BJ (cell line): ENCODE data around the gene KIF26B. TPM values are rescaled to one million over a fixed set of nuclear protein-coding genes. Genes with fewer than 3 reads are reported as not detected.

Experiments
- CTCF ChIA-PET: fragments of 350-600 bp; formaldehyde crosslinking; extraction: SDS; loops from one replicate; lab custom pipeline; 2021; ENCODE audit warnings: antibody characterized with exemption, inconsistent platforms; lab: Yijun Ruan, JAX
- POLR2A ChIA-PET: fragments of 300-600 bp; sonication (Branson Sonifier 250); formaldehyde crosslinking; extraction: SDS; loops from one replicate; lab custom pipeline; 2021; ENCODE audit warnings: antibody characterized with exemption; lab: Charles Lee
- DNase-seq: peaks from one replicate; pipeline ENCODE4 v3.0.0-alpha.2; 2011; ENCODE audit warnings: low read depth
- H3K27me3 ChIP-seq: 2 replicates; pipeline ENCODE4 v1.6.0; 2011; ENCODE audit warnings: low read length; ENCODE audit not compliant: control insufficient read depth, insufficient read depth
- H3K36me3 ChIP-seq: 2 replicates; pipeline ENCODE4 v1.5.1; 2011; ENCODE audit warnings: low read length; ENCODE audit not compliant: control insufficient read depth, insufficient read depth
- H3K4me3 ChIP-seq: 2 replicates; pipeline ENCODE4 v1.5.1; 2011; ENCODE audit warnings: low read depth, mild to moderate bottlenecking, control low read depth, low read length
- polyA plus RNA-seq: library from polyadenylated mRNA; depleted of rRNA; stranded (reverse); fragments of >200 nt; gene quantifications from 2 replicates; pipeline ENCODE4 v1.2.3, GENCODE V29; 2011
- TF ChIP-seq, protein P1 (sequence below): IDR thresholded peaks from 2 replicates; pipeline ENCODE4 v1.5.1; 2011; ENCODE audit warnings: low read depth, mild to moderate bottlenecking, control low read depth, inconsistent platforms, low read length, moderate library complexity; ENCODE audit not compliant: insufficient read depth

Gene KIF26B
- polyA plus RNA-seq, 1 experiment = 2.8 TPM

DNA sequence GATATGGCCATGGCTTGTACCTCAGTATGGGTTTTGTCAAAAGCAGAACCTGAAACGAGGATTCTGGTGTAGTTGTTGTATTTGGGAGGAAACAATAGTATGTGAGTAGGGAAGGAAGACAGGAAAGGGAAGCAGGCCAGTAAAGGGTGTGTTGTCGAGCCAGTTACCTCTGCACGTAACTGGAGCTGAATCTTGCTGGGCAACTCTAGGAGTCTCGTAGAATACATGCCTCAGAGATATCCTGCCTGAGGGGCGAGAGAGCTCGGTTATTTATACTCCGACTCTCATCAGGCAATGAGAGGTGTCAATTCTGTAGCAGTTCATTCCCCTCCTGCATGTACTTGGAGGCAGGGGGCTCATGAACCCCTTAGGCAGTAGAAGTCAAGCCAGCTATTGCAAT, 45.9 kb upstream of the KIF26B start:
- DNase-seq = no peak
- no peak overlapping the region for H3K4me3 ChIP-seq
- no peaks in the 10 kb centered on the region for H3K27me3 ChIP-seq
- ChIA-PET CTCF (interaction anchor here (0.6 to 1.7 kb wide), 2 partner anchors 13 to 133 kb away, joined by 3 to 4 read pairs; no protein-coding TSS in a partner anchor), POLR2A (no interaction called here)
- H3K36me3 ChIP-seq = no peaks in the 10 kb centered on the region
- TF ChIP-seq, protein P1, sequence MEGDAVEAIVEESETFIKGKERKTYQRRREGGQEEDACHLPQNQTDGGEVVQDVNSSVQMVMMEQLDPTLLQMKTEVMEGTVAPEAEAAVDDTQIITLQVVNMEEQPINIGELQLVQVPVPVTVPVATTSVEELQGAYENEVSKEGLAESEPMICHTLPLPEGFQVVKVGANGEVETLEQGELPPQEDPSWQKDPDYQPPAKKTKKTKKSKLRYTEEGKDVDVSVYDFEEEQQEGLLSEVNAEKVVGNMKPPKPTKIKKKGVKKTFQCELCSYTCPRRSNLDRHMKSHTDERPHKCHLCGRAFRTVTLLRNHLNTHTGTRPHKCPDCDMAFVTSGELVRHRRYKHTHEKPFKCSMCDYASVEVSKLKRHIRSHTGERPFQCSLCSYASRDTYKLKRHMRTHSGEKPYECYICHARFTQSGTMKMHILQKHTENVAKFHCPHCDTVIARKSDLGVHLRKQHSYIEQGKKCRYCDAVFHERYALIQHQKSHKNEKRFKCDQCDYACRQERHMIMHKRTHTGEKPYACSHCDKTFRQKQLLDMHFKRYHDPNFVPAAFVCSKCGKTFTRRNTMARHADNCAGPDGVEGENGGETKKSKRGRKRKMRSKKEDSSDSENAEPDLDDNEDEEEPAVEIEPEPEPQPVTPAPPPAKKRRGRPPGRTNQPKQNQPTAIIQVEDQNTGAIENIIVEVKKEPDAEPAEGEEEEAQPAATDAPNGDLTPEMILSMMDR = no peak

DNA sequence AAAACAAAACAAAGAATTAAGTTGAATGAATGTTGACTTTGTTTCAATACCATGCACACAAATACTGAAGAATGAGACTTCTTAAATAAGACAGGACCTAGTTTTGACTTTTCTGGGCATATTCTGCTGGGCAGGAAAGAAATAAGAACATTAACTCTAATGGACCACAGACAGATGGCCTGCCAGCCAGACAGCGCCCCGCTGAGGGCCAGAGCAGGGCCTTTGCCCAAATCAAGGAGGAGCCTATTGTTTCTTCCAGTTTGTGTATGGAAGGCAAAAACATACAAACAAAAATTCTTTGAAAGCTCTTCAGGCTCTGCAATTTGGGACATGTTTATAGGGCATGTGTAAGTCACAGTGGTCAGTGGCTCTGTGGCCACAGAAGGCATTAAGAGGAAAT, 44.4 kb upstream of the KIF26B start:
- H3K27me3 ChIP-seq = no peaks in the 10 kb centered on the region
- ChIA-PET CTCF (interaction anchor here (1.1 to 1.7 kb wide), 2 partner anchors 15 to 32 kb away, joined by 3 to 4 read pairs; no protein-coding TSS in a partner anchor), POLR2A (no interaction called here)
- no peaks in the 10 kb centered on the region for H3K36me3 ChIP-seq
- H3K4me3 ChIP-seq = no peak overlapping the region
- TF ChIP-seq, protein P1 = no peak
- DNase-seq = no peak

DNA sequence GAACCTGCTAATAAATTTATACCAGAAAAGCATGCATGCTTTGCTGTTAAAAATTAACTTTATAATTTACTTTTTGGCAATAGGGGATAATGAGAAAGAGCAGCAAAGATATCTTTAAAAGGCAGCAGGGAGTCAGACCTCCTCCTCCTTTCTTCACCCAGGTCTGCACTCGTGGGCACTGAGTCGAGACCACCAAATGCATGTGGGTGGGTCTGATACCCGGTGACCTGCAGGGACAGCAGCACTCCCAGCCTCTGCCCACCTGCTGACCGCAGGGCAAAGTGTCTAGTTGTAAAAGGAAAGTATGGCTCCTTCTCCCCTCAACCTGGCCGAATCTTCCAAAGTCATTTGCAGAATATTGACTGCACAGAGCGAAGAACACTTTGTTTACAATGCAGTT, 43.7 kb upstream of the KIF26B start:
- CTCF ChIA-PET = no interaction called here
- no peak overlapping the region for H3K4me3 ChIP-seq
- POLR2A ChIA-PET = no interaction called here
- no peak for DNase-seq
- no peaks in the 10 kb centered on the region for H3K27me3 ChIP-seq
- no peaks in the 10 kb centered on the region for H3K36me3 ChIP-seq
- TF ChIP-seq, protein P1 = no peak

DNA sequence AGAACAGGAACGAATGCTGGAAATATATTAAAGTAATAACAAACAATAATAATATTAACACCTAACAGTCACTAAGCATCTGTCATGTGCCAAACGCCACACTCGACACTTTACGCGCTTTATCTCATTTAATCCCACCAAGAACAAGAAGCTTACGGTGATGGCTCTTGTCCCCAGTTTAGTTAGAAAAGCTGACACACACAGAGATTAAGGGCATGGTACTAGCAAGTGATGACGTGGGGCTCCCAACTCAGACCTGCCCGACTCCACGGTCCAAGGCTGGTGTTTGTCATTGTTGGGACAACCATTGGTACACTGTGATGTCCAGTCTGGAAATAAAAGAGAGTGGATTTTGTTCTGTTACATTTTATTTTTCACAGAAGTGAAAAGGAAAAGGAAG, 41.1 kb upstream of the KIF26B start:
- TF ChIP-seq, protein P1 = no peak
- CTCF ChIA-PET = interaction anchor here (0.6 kb wide), 1 partner anchor 222 kb away, joined by 4 read pairs; no protein-coding TSS in a partner anchor
- Histone ChIP-seq H3K4me3 (no peak overlapping the region), H3K36me3 (no peaks in the 10 kb centered on the region), H3K27me3 (no peaks in the 10 kb centered on the region)
- POLR2A ChIA-PET = no interaction called here
- no peak for DNase-seq

DNA sequence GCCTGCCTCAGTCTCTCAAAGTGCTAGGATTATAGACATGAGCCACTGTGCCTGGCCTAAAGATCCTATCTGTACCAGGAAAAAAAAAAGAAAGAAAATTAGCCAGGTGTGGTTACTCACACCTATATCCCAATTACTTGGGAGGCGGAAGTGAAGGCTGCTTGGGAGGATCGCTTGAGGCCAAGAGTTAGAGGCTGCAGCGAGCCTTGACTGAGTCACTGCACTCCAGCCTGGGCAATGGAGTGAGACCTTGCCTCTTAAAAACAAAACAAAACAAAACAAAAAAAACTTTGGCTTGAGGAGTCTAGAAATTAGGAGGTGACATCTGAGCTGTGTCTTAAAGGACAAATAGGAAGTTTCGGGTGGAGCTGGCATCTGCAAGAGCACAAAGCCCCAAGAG, 38.7 kb upstream of the KIF26B start:
- POLR2A ChIA-PET = no interaction called here
- CTCF ChIA-PET = no interaction called here

More for the DNA sequence above, 38.7 kb upstream of the KIF26B start:
- H3K36me3 ChIP-seq = no peaks in the 10 kb centered on the region
- TF ChIP-seq, protein P1 = no peak
- DNase-seq = no peak
- no peak overlapping the region for H3K4me3 ChIP-seq
- H3K27me3 ChIP-seq = no peaks in the 10 kb centered on the region
